Head of caudate nucleus (tissue), 42 donors: ENCODE data around the gene TRIP13.

Source experiments
- DNase-seq, 42 donors: peaks; one replicate each; pipeline versions ENCODE4 v3.0.0 to v3.0.0-alpha.2; 2020 to 2021; ENCODE audit warnings: mixed read lengths in 7 of 42
- intact Hi-C: fragments of 100-400 bp; cut with DNase I; formaldehyde crosslinking; loops from one replicate; pipeline ENCODE4 v1.15.0; 2022

TRIP13 gene

DNA sequence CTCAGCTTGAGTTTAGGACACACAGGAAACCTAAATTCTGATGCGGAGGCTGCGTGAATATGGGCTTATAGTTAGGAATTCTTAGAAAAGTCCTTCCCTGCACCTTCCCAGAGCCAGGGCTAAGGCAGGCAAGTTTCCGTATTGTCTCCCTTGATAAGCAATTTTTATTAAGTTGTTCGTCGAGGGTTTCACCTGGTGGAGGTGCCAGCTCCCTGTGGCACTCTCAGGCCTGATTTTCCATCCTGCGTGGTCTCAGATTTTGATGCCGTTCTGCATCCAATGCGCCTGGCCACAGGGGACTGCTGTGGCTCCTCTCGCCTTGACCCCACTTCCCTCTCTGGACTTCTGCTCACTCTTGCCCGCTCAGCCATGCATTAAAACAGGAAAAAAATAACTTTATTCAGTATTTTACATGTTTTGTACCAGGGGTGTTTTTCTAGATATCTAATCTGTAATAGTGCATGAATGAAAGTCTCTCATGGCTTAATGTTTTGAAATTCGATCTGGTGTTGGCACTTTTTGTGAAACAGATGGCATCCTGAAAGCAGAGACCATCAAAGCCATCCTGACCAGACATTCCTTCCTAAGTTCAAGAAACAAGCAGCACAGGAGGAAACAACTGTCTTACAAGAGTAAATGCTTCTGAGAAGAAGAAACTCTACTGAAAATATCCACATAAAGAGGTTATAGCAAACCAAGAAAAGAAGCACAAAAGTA is 50.7 kb downstream of the TRIP13 start:
- intact Hi-C loops = no loop called here
- DNase-seq = peak in 4 of 42 donors; percentile 4 to 30 (median 13)

DNA sequence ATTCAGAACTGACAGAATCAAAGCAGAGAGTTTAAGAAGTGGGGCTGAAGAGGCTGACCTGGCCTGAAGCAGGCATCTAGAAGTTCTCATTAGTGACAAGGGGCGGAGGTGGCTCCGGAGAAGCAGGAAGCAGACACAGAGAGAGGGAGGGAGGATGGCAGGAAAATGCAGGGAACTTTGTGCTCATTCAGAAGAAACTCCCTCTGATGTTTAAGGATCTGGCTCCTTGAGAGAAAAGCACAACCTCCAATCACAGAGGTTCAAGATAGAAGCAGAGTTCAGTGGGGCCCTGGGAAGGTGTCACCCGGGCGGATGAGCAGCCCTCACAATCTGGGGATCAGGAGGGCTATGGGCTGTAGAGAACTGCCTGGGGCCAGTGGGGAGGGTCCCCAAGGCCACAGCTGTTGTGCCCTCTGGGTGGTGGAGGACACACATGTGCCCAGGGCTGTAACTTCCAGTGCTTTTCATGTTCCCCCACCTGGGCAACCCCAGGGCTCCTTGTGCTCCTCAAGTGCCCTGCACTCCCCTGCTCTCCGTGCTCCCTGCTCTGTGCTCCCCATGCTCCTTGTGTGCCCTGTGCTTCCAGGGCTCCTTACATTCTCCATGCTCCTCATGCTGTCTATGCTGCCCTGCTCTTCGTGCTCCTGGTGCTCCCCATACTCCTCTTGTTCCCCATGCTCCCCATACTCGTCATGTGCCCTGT is 51.4 kb downstream of the TRIP13 start:
- intact Hi-C loops = no loop called here

DNA sequence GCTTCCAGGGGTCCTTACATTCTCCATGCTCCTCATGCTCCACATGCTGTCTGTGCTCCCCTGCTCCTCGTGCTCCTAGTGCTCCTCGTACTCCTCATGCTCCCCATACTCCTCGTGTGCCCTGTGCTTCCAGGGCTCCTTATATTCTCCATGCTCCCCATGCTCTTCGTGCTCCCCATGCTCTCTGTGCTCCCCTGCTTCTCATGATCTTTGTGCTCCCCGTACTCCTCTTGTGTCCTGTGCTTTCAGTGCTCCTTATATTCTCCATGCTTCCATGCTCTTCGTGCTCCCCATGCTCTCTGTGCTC is 51.9 kb downstream of the TRIP13 start:
- no peak for DNase-seq

More for the DNA sequence above, 51.4 kb downstream of the TRIP13 start:
- peak in 4 of 42 donors; percentile 3 to 28 (median 8) for DNase-seq

DNA sequence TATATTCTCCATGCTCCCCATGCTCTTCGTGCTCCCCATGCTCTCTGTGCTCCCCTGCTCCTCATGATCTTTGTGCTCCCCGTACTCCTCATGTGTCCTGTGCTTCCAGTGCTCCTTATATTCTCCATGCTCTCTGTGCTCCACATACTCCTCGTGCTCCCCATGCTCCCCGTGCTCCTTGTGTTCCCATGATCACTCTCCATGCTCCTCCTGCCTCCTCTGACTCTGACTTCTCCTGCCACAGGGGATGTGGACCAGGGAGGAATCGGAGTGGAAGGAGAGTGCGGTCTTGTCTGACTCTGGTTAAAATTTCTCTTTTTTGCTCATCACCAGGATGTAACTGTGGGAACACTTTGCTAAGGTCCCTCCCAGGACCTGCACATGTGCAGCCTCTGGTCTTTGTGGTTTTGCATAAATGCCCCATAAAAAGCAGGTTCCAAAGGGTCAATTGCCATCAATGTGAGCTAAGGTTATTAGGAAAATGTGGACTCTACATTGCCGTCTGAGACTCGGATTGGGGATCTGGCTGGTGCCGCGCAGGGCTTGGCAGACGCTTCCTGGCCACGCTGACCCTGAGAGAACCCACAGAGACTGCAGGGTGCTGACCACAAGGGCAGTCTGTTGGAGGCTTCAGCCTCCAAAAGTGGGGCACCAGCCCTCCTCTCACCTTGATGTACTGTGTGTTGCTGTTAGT is 52.5 kb downstream of the TRIP13 start:
- intact Hi-C loops = no loop called here
- DNase-seq = peak in 3 of 42 donors; percentile 0 to 22 (median 4)

More for the DNA sequence above, 51.9 kb downstream of the TRIP13 start:
- intact Hi-C loops = no loop called here

DNA sequence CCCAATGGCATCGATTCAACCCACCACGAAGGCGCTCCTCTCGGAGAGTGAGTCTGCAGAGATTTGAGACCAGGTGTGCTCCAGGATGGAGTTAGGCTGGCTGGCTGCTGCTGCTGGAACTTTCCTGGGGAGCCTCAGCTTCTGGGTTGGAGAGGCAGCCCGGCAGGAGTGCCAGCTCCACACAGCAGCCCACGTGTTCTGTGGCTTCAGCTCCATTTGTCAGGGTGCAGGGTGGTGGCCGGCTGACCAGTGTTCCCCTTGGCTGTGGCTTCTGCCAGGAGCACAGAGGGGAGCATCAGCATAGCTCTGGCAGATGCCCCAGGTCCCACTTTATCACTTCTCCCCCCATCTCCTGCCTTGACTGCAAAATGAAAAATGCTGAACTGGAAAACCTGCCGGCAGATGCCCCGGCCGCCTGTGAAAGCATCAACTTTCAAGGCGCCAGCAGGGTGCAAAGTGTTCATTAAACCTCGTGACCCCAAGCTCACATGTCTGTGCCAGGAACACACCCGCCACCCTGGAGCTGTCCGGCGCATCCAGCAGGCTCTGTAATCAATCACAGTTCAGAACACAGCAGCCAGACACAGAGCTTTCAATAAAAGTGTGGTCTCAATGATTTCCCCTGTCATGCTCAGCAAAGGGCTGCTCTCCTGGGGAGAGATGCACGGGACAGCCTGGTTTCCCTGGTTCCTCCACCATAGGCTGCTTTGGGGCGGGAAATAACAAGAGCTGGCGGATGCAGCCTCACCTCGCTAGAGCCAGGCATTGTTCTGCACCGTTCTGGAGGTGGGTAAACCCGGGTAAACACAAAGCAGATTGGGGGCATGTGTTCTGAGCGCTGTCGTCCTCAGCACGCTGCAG is 53.2 kb downstream of the TRIP13 start:
- peak in 7 of 42 donors; percentile 8 to 43 (median 11) for DNase-seq
- intact Hi-C loops = no loop called here

DNA sequence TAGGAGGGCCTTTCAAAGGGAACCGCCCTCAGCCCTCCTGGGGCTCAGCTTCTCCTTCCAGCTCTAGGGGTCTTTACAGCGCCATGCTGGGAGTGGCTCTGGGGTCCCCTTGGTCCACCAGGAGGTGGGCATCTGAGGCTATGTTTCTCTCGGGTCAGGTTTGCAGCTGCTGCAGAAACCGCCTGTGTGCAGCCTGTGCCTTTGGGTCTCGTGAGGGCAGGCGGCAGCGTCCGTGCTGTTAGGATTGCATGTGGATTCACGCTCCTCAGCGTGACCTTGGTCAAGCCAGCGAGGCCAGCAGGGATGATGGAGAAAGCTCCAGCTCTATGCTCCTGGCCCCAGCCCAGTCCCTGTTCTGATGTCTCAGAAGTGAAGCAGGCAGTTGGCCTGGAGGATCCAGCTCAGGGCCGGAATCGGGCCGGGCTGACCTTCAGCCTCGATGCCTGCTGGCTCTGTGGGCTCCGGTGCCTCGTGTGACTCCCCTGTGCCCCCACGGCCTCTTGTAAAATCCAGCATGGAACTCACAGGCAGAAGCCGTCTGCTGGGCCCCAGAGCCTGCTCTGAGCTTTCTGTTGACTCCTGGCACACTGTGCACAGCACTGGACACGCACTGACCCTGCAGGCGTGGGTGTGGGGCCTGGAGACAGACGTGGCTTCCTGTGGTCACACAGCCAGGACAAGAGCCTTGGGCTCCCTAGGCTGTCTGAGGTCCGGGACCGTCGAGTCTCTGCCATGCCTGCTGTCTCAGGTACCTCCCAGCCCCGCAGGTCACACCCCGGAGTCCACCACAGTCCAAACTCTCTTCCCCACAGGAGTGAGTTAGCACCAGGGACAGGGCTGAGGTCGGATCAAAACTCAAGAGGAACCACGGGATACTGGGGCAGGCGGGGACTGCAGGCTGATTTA is 54.3 kb downstream of the TRIP13 start:
- intact Hi-C loops = no loop called here
- peak in 3 of 42 donors; percentile 11 to 34 (median 14) for DNase-seq

DNA sequence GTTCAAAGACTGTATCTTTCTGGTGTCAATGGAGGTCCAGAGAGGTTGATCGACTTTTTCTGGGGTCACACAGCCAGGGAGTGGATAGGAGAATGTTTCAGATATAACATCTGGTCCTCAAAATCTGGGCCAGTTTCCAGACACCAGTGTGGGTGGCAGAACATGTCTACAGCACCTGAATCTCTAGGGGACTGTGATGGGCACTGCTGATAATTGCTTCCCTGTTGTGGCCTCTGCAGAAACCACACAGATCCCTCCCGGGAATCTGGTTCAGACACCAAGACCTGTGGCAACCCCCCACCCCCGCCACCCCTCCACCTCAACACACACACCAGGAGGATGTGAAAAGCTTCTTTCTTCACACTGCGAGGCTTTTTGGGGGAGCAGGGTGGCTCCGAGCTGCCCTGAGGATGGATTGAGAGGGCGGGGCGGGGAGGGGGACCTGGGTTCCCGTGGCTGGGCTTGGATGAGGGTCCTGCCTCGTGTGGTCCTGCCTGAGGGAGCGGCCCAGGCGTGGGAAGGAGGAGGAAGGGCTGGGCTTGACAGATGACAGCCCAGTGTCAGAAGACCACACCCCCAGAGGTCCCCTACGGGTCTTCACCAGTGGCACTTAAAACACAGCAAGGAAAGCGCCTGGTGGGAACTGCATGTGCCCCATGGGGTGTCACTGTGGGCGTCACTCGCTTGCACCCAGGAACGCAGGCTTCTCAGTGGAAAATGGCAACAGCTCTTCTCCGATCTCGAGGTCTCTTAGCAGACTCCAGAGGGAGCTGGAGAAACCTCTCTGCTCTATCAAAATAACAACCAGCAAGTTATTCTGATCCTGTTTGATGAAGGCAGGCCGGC is 55.2 kb downstream of the TRIP13 start:
- intact Hi-C loops = no loop called here
- DNase-seq = peak in 1 of 42 donors; percentile 24

DNA sequence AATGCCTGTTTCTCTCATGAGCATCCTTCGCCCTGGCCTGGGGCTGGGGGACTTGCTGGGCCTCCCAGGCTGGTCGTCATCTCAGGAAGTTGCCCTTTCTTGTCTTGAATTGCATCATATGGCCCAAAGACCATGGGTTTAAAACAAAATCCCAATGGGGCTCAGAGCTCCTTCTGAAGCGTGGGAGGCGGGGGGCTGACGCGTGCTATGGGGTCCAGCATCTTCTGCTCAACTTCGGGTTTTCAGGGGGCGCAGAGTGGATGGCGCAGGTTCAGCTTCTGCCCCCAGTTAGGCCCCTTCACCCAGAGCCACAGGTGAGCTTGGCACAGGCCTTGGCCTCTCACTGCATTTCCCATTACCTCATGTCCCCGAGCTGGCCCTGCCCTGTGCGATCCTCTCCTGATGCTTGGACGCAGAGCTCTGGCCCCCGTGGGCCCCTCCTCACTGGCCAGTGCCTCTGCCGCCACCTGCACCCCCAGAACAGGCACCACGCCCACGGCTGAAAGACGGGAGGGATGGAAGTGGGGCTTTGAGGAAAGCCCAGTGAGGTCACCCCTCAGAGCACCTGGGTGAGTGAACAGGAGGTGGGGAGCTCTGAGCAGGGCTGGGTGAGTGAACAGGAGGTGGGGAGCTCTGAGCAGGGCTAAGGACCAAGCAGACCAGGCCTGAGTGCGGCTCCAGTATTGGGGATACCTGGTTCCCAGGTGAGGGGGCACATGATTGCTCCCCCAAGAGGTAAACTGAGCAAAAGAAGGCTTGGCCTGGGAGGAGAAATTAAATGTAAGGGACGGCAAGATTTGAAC is 56.0 kb downstream of the TRIP13 start:
- DNase-seq = peak in 2 of 42 donors; percentile 3 to 20
- intact Hi-C loops = no loop called here

DNA sequence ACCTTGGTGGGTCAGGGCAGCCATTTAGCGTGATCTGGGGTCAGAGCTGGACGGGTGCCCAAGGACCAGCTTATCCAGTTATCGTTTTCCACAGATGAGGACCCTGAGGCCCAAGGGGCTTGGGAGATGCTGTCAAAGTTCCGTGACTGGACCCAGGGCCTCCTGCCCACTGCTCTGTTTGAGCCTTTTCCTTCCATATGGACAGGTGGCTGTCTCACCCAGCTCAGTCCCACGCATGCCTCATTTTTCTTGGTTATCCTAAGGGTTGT is 56.5 kb downstream of the TRIP13 start:
- DNase-seq = peak in 3 of 42 donors; percentile 16 to 33 (median 25)
- intact Hi-C loops = no loop called here

DNA sequence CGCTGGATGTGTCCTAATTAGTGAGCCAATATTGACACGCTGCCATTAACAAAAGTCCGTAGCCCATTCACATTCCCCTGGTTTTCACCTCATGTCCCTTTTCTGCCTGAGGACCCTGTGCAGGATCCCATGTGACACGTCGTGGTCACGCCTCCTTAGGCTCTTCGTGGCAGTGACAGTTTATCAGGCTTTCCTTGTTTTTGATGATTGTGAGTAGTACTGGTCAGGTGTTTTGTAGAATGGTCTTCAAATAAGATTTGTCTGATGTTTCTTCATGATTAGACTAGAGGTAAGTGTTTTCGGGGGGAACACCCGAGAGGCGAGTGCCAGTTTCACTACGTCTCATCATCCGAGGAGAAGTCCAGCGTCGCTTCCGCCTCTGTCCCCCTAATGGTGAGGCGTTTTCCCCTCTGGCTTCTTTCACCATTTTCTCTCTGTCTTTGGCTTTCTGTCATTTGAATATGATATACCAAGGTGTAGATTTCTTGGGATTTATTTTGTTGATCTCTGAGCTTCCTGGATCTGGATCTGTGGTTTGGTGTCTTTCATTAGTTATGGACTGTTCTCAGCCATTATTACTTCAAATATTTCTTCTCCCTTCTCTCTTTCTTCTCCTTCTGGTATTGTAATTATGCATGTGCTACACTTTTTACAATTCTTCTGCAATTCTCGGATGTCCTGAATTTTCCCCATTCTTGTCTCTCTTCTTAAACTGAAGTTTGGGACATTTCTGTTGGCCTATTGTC is 57.3 kb downstream of the TRIP13 start:
- DNase-seq = peak in 1 of 42 donors; percentile 11

DNA sequence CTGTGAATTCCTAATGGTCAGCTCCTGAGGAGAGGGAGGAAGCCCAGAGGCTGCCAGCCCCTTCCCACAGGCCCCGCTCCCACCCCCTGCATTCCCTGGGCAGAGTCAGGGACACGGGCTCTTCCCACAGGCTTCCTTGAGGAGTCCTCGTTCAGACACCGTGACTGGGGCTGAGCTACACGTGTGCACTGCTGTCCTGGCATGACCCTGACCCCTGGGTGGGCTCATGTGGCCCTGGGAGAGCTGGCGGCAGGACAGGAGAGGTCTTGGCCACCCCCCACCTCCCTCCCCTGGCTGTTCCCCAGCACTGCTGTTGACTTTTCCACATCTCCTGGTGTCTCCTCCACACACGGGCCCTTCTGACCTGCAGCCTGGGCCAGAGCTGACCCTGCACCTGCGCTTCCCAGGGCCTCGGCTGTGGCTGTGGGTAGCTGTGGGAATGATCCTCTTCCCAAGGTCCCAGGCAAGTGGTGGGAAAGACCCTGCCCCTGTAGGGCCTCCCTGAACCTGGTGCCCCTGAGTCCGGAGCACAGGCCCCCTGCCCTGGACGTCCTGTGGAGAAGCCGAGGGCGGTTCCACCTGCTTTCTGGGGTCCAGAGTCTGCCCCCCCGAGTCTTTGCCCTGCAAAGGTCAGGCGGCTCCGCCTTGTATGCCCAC is 59.4 kb downstream of the TRIP13 start:
- intact Hi-C loops = no loop called here
- peak in 1 of 42 donors; percentile 3 for DNase-seq

More for the DNA sequence above, 57.3 kb downstream of the TRIP13 start:
- intact Hi-C loops = no loop called here

DNA sequence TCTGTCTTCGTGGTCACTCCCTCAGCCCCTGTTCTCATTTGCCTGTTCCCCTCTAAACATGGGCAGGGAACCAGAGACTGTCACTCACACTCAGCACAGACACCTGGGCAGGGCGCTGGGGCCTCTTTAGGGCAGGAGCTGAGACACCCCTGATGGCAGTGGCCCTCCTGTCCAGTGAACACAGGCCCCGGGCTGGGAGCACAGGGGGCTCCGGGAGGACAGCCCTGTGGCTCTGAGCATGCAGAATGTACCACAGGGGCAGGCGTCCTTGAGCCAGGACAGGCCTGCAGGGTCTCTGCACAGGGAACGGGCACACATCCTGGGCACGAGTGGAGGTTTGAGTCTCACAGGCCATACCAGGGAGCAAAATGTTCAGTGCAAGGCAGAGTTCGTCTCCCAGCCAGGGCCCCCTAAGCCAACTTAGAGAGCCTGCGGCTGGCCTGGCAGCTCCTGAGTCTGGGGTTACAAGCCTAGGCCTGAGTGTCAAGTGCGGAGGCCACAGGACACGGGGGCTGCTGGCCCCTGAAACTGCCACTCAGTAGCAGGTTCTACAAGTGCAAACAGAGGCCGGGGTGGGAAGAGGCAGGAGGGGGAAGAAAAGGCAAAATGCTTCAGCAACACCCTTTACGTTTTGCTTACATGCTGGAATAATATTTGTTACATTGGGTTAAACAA is 60.0 kb downstream of the TRIP13 start:
- intact Hi-C loops = no loop called here
- peak in 1 of 42 donors; percentile 8 for DNase-seq

DNA sequence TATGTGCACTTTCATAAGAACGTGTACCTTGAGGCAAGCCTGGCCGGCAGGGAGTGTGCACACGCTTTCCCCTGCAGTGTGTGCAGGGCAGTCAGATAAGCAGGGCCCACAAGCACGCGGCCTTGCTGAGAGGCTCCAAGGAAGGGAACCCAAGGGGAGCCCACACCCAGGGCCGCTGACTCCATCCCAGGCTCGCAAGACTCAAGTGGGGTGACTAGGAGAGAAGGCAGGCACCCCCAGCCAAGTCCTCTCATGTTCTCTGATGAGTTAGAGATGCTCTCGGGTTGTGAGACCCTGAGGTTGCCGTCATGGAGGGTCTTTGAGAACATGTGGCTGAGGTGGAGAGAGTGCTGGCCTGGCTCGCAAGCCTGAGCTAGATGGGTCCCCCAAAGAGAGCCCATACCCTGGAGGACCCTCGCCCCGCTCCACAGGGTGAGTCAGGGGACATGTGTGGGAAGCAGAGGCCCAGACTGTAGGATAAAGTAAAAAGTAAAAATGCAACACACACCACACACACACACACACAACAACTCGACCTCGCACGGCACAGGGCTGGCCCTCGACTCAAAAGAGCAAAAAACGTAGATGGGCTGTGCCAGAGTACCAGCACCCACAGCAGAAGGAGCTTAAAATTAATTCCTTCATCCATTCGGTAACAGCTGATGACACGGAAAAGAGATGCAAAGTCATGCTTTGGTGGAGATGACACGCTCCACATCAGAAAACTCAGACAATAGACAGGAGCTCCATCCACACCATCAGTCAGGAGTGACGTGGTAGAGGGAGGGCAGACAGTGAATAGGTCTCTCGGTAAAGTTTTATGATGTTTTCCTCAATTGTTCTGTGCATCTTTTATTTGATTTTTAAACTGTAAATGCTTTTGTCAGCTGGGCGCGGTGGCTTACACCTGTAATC is 61.1 kb downstream of the TRIP13 start:
- intact Hi-C loops = no loop called here

More for the DNA sequence above, 61.1 kb downstream of the TRIP13 start:
- peak in 1 of 42 donors; percentile 11 for DNase-seq
